Endodermal cell (in vitro differentiated cells): Measurements from ENCODE around the gene KCNJ16. TPM values are rescaled to one million over a fixed set of nuclear protein-coding genes. Genes with fewer than 3 reads are reported as not detected.

Experiments used
- DNase-seq: peaks from one replicate; pipeline ENCODE4 v3.0.0-alpha.2; 2017
- H3K27ac ChIP-seq: 2 replicates; pipeline ENCODE4 v1.5.1; 2013; ENCODE audit warnings: mild to moderate bottlenecking, low read depth, low read length, moderate library complexity
- H3K27me3 ChIP-seq: 2 replicates; pipeline ENCODE4 v1.6.1; 2013; ENCODE audit warnings: mild to moderate bottlenecking, low read length, moderate library complexity; ENCODE audit not compliant: insufficient read depth, control insufficient read depth, poor library complexity, severe bottlenecking
- H3K36me3 ChIP-seq: 2 replicates; pipeline ENCODE4 v1.7.0; 2013; ENCODE audit warnings: mild to moderate bottlenecking, low read length, moderate library complexity; ENCODE audit not compliant: control insufficient read depth, insufficient read depth
- H3K4me1 ChIP-seq: one replicate; pipeline ENCODE4 v1.7.0; 2013; ENCODE audit warnings: low read length; ENCODE audit not compliant: control insufficient read depth, insufficient read depth
- H3K4me3 ChIP-seq: 2 replicates; pipeline ENCODE4 v1.5.1; 2013; ENCODE audit warnings: mild to moderate bottlenecking, low read length, moderate library complexity
- H3K9ac ChIP-seq: 2 replicates; pipeline ENCODE4 v1.6.1; 2013; ENCODE audit warnings: mild to moderate bottlenecking, low read length, moderate library complexity; ENCODE audit not compliant: poor library complexity, severe bottlenecking; ENCODE audit errors: extremely low read depth
- H3K9me3 ChIP-seq: 2 replicates; pipeline ENCODE4 v1.6.1; 2013; ENCODE audit warnings: mild to moderate bottlenecking, low read length, moderate library complexity; ENCODE audit not compliant: control insufficient read depth
- H3K27ac Mint-ChIP-seq: 2 replicates; pipeline ENCODE4 v1.8.0; 2020; ENCODE audit warnings: mixed read lengths
- H3K27me3 Mint-ChIP-seq: 2 replicates; pipeline ENCODE4 v1.8.0; 2021; ENCODE audit warnings: mild to moderate bottlenecking, mixed read lengths; ENCODE audit not compliant: insufficient read depth
- H3K36me3 Mint-ChIP-seq: 2 replicates; pipeline ENCODE4 v1.8.0; 2020; ENCODE audit warnings: low read depth, mixed read lengths
- H3K4me1 Mint-ChIP-seq: 2 replicates; pipeline ENCODE4 v1.8.0; 2020; ENCODE audit warnings: mixed read lengths
- H3K4me3 Mint-ChIP-seq: 2 replicates; pipeline ENCODE4 v1.8.0; 2020; ENCODE audit warnings: mild to moderate bottlenecking, moderate library complexity, mixed read lengths
- H3K9me3 Mint-ChIP-seq: 2 replicates; pipeline ENCODE4 v1.8.0; 2020; ENCODE audit warnings: mild to moderate bottlenecking, mixed read lengths
- WGBS, 2 experiments: methylation state at CpG; one replicate each; pipeline versions ENCODE4 v1.1.5 to v1.1.7; 2013; ENCODE audit warnings: missing lambda C conversion rate in 2 of 2, mixed read lengths in 1 of 2; ENCODE audit not compliant: insufficient coverage in 1 of 2, insufficient read length in 1 of 2; 5-methylcytosine and 5-hydroxymethylcytosine counted together
- total RNA-seq, 2 donors: library from RNA; stranded (reverse); fragmentation: NEBNext Ultra II Directional in 1 of 2; extraction: Animal tissue kit (Norgen Biotek cat#: 25700) in 1 of 2; gene quantifications; 2 replicates in 1 of 2; 3 replicates in 1 of 2; pipeline ENCODE4 v1.2.1, GENCODE V29; 2021
- TF ChIP-seq, protein P1 (sequence below): fragments of 200-600 bp; sonication (generic); conservative IDR thresholded peaks from 2 replicates; pipeline ENCODE4 v1.5.0; 2021; ENCODE audit warnings: antibody characterized with exemption, mild to moderate bottlenecking

The KCNJ16 gene
- total RNA-seq, 2 donors from 2014 or later, result 0.68 to 1.5 TPM

DNA sequence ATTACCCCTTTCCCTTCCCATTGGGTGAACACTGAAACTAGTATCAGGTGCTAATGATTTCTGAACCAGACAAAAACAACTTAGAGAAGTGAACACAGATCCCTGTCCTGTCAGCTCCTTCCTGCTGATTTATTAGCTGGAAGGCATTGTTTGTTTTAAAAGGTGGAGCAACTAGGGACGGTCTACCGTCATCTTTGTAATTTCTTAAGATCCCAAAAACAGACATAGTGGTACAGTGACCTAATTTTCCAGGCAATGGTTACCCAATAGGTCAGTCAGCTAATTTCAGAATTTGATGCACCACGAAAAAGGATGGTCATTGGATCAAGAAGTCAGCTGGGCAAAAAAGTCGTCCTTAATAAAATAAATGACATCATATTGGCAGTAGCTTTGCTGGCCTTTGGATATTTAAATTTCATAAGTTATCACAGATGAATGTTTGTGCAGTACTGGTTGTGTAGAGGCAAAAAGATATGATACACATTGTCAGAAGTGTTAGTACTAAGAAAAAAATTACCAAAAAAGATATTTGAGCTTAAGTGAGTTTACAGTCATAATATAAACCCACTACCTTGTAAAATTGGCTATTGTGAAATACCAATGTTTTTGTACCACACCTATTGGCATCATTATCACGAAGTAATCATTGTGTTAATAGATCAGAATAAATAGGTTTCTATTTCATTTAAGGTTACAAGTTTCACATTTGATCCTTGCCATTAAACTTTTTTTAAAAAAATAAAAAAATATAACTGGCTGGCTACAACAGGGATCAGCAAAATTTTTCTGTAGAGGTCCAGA lies 27.2 kb upstream of the KCNJ16 start:
- Histone ChIP-seq H3K36me3 (no peaks in the 10 kb centered on the region), H3K9me3 (no peaks in the 10 kb centered on the region), H3K27ac (no peak overlapping the region), H3K27me3 (no peaks in the 10 kb centered on the region), H3K4me3 (no peak overlapping the region), H3K4me1 (peaks cover 7% of the 10 kb centered on the region), H3K9ac (no peak overlapping the region)
- no peaks in the 10 kb centered on the region for H3K36me3 Mint-ChIP-seq
- H3K27me3 Mint-ChIP-seq, result no peaks in the 10 kb centered on the region
- H3K4me1 Mint-ChIP-seq, result peaks cover 14% of the 10 kb centered on the region
- H3K27ac Mint-ChIP-seq, result no peak overlapping the region
- TF ChIP-seq, protein P1, sequence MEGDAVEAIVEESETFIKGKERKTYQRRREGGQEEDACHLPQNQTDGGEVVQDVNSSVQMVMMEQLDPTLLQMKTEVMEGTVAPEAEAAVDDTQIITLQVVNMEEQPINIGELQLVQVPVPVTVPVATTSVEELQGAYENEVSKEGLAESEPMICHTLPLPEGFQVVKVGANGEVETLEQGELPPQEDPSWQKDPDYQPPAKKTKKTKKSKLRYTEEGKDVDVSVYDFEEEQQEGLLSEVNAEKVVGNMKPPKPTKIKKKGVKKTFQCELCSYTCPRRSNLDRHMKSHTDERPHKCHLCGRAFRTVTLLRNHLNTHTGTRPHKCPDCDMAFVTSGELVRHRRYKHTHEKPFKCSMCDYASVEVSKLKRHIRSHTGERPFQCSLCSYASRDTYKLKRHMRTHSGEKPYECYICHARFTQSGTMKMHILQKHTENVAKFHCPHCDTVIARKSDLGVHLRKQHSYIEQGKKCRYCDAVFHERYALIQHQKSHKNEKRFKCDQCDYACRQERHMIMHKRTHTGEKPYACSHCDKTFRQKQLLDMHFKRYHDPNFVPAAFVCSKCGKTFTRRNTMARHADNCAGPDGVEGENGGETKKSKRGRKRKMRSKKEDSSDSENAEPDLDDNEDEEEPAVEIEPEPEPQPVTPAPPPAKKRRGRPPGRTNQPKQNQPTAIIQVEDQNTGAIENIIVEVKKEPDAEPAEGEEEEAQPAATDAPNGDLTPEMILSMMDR, result no peak
- 90 to 94% methylated on average over 3 to 4 of the region's 5 CpGs for WGBS, 2 experiments
- H3K4me3 Mint-ChIP-seq, result no peak overlapping the region
- H3K9me3 Mint-ChIP-seq, result no peaks in the 10 kb centered on the region
- no peak for DNase-seq

DNA sequence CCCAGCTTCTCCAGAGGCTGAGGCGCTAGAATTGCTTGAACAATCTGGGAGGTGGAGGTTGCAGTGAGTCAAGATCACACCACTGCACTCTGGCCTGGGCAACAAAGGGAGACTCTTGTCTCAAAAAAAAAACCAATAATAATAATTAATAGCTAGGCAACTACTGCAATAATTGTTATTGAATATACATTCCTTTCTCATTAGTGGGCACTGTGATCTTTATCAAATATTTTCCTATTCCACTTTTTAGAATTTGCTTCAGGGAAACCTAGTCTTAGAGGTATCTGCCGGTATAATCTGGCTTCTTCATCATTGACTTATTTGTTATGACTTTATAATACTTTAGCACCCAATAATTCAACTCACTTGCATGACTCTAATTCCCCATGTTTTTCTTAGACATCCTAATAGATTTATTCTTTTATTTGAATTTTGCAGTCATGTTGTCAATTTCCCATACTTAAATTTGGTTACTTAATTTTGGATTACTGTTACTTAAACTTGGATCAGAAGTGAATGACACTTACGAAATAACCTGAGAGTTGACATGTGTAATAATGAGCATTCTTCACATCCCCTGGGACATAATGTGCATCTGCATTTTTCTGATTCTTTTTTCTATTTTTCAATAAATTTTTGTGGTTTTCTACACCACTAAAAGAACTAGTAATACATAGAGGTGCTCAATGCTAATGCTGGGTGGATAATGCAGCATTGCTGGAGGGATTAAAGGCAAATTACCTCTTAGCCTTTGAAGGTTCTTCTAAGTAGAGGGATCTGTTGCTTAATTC lies 25.0 kb upstream of the KCNJ16 start:
- Histone ChIP-seq H3K9me3 (no peaks in the 10 kb centered on the region), H3K4me1 (peaks cover 12% of the 10 kb centered on the region), H3K36me3 (no peaks in the 10 kb centered on the region), H3K9ac (no peak overlapping the region), H3K27me3 (no peaks in the 10 kb centered on the region), H3K27ac (no peak overlapping the region), H3K4me3 (no peak overlapping the region)
- Mint-ChIP-seq H3K4me1 (peaks cover 28% of the 10 kb centered on the region), H3K4me3 (no peak overlapping the region), H3K27ac (no peak overlapping the region), H3K27me3 (no peaks in the 10 kb centered on the region), H3K36me3 (no peaks in the 10 kb centered on the region), H3K9me3 (no peaks in the 10 kb centered on the region)
- no peak for DNase-seq
- 98 to 100% methylated on average over 2 to 3 of the region's 3 CpGs for WGBS, 2 experiments
- TF ChIP-seq, protein P1, result no peak

DNA sequence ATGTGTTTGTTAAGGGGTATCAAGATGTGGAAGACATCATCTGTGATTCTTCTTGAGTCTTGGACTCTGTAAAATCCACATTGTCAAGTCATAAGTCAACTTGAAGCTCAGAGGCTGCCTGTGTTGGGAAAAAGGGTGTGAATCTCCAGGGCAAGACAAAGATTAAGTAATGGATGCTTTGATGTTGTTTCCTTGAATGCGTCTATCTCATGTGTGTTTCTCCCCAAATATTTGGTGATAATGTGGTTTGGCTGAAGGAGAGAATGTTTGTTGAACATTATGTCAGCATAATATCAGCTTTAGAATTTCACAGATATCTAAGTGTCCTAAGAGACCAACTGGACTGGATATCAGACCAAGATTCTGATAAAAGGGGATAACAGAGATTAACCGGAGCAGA lies 24.1 kb upstream of the KCNJ16 start:
- H3K27me3 ChIP-seq, result no peaks in the 10 kb centered on the region
- no peaks in the 10 kb centered on the region for H3K36me3 ChIP-seq
- TF ChIP-seq, protein P1, result no peak
- DNase-seq, result no peak
- H3K27ac ChIP-seq, result no peak overlapping the region
- H3K27ac Mint-ChIP-seq, result no peak overlapping the region
- no peaks in the 10 kb centered on the region for H3K27me3 Mint-ChIP-seq
- H3K9ac ChIP-seq, result no peak overlapping the region
- H3K4me3 Mint-ChIP-seq, result no peak overlapping the region
- WGBS, 2 experiments, result 69 to 100% methylated on average over 1 to 2 of the region's 2 CpGs
- H3K4me1 ChIP-seq, result peaks cover 14% of the 10 kb centered on the region
- H3K36me3 Mint-ChIP-seq, result no peaks in the 10 kb centered on the region
- H3K9me3 ChIP-seq, result no peaks in the 10 kb centered on the region
- no peaks in the 10 kb centered on the region for H3K9me3 Mint-ChIP-seq
- no peak overlapping the region for H3K4me3 ChIP-seq
- H3K4me1 Mint-ChIP-seq, result peaks cover 37% of the 10 kb centered on the region
